NOMO-1 (cell line): Measurements from ENCODE around the gene PPP2R5C.
"Not testable (repeated sequence)": the region's sequence is repeated elsewhere in the genome, so short reads cannot be mapped to it uniquely, and the experiment has no call there.

Experiments used
- DNase-seq, 2 experiments: peaks; one replicate each; lab custom pipeline; 2025; ENCODE audit not compliant: unreplicated experiment in 2 of 2; lab: John Stamatoyannopoulos, UW

The PPP2R5C gene

GRCh38 chr14:101761032-101761880 lies at the start of gene PPP2R5C:
TSS of gene PPP2R5C (plus strand) at chr14:101761709. CDS start at chr14:101761894, 185 bp downstream.
- DNase-seq: peak; percentile 80 to 83

GRCh38 chr14:101711857-101712233 lies 49.7 kb upstream of the PPP2R5C start:
- not testable (repeated sequence) for DNase-seq

DNA sequence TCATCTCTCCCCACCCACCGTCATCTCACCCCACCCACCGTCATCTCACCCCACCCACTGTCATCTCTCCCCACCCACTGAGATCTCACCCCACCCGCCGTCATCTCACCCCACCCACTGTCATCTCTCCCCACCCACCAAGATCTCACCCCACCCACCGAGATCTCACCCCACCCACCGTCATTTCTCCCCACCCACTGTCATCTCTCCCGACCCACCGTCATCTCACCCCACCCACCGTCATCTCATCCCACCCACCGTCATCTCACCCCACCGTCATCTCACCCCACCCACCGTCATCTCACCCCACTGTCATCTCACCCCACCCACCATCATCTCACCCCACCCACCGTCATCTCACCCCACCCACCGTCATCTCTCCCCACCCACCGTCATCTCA lies 49.2 kb upstream of the PPP2R5C start:
- DNase-seq: not testable (repeated sequence)

GRCh38 chr14:101713091-101713490 lies 48.4 kb upstream of the PPP2R5C start:
- not testable (repeated sequence) for DNase-seq

DNA sequence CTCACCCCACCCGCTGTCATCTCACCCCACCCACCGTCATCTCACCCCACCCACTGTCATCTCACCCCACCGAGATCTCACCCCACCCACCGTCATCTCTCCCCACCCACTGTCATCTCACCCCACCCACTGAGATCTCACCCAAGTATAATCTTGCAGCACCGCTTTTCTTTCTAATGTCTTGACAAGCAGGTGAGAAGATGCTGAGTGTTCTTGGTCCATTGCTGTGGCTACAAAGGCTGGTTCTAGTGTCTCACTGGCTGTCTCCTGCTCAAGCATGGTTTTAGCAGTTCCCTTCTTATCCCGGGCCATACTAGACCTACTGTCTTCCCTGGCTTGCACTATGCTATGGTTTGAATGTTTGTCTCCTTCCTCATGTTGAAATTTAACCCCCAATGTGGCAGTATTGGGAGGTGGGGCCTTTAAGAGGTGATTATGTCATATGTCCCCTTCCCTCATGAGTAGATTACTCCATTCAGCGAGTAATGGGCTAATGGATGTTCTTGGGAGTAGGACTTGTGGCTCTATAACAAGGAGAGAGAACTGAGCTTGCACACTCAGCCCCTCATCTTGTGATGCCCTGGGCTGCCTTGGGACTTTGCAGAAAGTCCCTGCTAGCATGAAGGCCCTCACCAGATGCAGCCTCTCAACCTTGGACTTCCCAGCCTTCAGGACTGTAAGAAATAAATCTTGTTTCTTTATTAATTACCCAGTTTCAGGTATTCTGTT lies 47.7 kb upstream of the PPP2R5C start:
- no peak for DNase-seq

DNA sequence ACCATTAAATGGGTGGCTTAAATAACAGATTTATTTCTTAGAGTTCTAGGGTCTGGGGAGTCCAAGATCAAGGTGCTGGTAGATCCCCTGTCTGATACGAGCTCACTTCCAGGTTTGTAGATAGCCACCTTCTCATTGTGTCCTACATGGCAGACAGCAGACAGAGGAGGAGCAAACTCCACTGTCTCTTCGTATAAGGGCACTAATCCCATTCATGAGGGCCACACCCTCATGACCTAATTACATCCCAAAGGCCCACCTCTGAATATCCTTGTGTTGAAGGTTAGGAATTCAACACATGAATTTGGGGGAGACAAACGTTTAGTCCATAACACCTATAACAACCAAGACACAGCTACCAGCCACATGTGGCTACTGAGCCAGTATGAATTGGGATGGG lies 47.1 kb upstream of the PPP2R5C start:
- DNase-seq: no peak

- DNase-seq: no peak
Observed at GRCh38 chr14:101715210-101716076, 46.1 kb upstream of the PPP2R5C start.

GRCh38 chr14:101716077-101716950 lies 45.2 kb upstream of the PPP2R5C start:
- peak in 1 of 2 experiments; percentile 13 for DNase-seq

DNA sequence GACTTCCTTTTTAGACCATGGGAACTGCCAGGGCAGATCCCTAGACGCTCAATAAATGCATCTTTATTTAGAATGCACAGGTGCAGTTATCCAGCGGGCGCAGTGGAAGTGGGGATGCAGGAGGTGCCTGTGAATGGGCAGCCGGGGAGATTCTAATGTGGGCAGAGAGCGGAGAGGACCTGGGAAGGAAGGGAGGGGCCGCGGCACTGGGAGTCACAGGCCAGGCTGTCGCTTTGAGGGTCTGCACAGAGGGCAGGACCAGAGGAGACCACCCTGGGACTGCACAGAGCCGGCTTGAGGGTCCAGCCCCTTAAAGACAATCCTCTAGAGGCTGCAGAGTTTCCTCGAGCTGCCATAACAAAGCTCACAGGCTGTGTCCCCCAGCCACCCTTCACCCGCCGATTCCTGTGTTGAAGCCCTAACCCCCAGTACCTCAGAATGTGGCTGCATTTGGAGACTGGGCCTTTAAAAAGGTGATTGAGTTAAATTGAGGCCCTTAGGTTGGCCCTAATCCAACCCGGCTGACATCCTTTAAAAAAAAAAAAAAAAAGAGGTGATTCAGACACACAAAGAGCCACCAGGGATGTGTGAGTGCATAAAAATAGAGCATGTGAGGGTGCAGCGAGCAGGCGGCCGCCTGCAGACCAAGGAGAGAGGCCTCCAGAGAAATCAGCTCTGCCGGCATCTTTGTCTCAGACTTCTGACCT lies 44.4 kb upstream of the PPP2R5C start:
- DNase-seq: no peak

- DNase-seq: no peak
Observed at GRCh38 chr14:101717663-101718490, 43.6 kb upstream of the PPP2R5C start.

DNA sequence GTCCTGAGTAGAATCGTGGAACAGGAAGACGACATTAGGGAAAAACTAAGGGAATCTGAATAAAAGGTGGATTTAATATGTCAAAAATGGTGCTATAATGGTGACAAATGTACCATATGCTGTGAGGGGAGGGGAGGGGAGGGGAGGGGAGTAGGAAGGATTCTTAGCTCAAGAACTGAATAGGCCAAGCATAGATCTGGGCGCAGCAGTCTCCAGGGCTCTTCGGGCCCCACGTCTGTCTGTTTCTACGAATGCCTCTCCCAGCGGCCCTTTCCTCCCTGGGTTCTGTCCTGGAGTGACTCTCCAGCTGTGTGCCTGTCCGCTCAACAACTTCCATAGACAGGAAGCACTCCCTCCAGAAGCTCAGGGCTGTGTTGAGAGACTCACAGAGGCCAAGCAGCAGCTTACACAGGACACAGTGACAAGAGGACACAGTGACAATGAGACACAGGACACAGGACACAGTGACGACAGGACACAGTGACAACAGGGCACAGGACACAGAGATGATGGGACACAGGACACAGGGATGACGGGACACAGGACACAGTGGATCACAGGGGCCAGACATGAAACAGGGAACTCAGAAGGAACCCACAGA lies 42.4 kb upstream of the PPP2R5C start:
- DNase-seq: no peak

DNA sequence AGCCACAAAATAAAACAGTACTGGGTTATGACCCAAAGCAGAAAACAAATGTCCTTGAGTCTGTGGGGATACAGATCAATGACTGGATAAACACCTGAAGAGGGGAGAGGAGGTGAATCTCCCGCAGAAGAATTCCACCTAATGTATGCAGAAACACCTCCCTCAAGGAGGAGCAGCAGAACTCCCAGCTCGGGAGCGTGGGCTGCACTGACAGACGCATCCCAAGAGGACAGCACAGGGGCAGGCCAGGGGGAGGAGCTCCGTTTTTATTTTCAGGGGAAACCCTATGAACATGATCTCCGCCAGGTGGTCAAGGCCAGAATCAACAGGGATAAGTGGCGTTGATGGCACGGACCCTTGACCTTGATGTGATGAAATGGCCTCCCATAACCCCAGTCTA lies 41.8 kb upstream of the PPP2R5C start:
- DNase-seq: no peak

DNA sequence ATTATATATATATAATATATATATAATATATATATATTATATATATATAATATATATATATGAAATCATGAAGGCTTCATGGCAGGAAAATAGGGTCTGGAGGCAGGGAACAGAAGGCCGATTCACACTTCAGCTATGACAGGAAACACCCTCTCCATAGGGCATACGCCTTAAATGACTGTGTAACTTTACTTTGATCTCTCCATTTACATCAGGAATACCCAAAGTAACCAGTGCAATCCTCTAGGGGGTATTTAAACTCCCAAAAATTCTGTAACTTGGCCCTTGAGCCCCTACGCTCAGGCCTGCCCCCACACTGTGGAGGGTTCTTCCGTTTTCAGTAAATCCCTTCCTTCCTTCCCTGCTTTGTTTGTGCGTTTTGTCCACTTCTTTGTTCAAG lies 40.4 kb upstream of the PPP2R5C start:
- no peak for DNase-seq

GRCh38 chr14:101721951-101722661 lies 39.4 kb upstream of the PPP2R5C start:
- peak; percentile 79 to 80 for DNase-seq

- no peak for DNase-seq
Observed at GRCh38 chr14:101723061-101723595, 38.4 kb upstream of the PPP2R5C start.

GRCh38 chr14:101725652-101726051 lies 35.9 kb upstream of the PPP2R5C start:
- peak; percentile 21 to 51 for DNase-seq

DNA sequence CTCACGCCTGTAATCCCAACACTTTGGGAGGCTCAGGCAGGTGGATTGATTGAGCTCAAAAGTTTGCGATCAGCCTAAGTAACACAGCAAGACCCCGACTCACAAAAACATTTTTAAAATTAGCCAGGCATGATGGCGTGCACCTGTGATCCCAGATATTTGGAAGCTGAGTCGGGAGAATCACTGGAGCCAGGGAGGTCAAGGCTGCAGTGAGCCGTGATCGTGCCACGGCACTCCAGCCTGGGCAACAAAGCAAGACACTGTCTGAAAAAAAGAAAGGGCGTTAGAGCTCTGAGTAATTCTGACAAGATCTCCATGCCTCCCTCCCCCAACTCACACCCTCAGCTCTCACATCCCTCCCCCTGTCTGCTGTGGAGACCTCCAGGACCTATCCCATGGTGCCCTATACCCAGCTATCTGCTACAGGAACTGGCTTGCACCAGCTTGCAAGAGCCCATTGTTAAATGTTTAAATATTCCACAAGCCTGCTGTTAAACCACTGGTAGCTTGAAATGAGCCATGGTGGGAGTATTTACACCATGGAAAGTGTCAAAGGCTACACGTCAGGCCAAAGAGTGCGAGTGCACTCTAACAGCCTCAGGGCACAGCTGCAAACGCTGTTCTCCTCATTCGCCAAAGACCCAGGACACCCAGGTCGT lies 35.1 kb upstream of the PPP2R5C start:
- DNase-seq: no peak
